RCC 7860 (cell line): Measurements from ENCODE around the gene EOMES.

Experiments used
- DNase-seq: peaks from one replicate; pipeline ENCODE4 v3.0.0-alpha.2; 2015; ENCODE audit warnings: low spot score
- FAIRE-seq: peaks from 2 replicates; lab custom pipeline; 2012; peaks lifted over from hg19 to GRCh38; lab: Jason Lieb, UNC

Gene EOMES

GRCh38 chr3:27720899-27721716 is 1.0 kb downstream of the EOMES start:
- DNase-seq (no peak), FAIRE-seq (no peak)

- DNase-seq (no peak), FAIRE-seq (no peak)
Measured at GRCh38 chr3:27719314-27720003, 2.7 kb downstream of the EOMES start.

- DNase-seq (no peak), FAIRE-seq (no peak)
Measured at GRCh38 chr3:27718459-27718858, 3.7 kb downstream of the EOMES start.

- FAIRE-seq, result no peak
- DNase-seq, result no peak
Measured at GRCh38 chr3:27717200-27717852, 4.8 kb downstream of the EOMES start.

GRCh38 chr3:27716309-27716708 is 5.8 kb downstream of the EOMES start:
- DNase-seq (no peak), FAIRE-seq (no peak)

- FAIRE-seq (no peak), DNase-seq (no peak)
Measured at GRCh38 chr3:27715863-27716262, 6.3 kb downstream of the EOMES start.

- DNase-seq, result no peak
- FAIRE-seq, result no peak
Measured at GRCh38 chr3:27715454-27715806, 6.7 kb downstream of the EOMES start.

- FAIRE-seq, result no peak
- DNase-seq, result no peak
Measured at GRCh38 chr3:27714692-27715453, 7.2 kb downstream of the EOMES start.

GRCh38 chr3:27714146-27714526 is 8.0 kb downstream of the EOMES start:
- FAIRE-seq, result no peak

GRCh38 chr3:27713435-27714145 is 8.5 kb downstream of the EOMES start:
- FAIRE-seq, result no peak

More at GRCh38 chr3:27714146-27714526, 8.0 kb downstream of the EOMES start:
- DNase-seq, result no peak

GRCh38 chr3:27713078-27713423 is 9.1 kb downstream of the EOMES start:
- FAIRE-seq, result no peak
- DNase-seq, result no peak

More at GRCh38 chr3:27713435-27714145, 8.5 kb downstream of the EOMES start:
- no peak for DNase-seq

GRCh38 chr3:27712136-27713077 is 9.7 kb downstream of the EOMES start:
- FAIRE-seq (no peak), DNase-seq (peak; percentile 32)

- FAIRE-seq (no peak), DNase-seq (no peak)
Measured at GRCh38 chr3:27708250-27708649, 13.9 kb downstream of the EOMES start.

- no peak for FAIRE-seq
- no peak for DNase-seq
Measured at GRCh38 chr3:27699067-27699466, 23.1 kb downstream of the EOMES start.

GRCh38 chr3:27696906-27697305 is 25.2 kb downstream of the EOMES start:
- DNase-seq (no peak), FAIRE-seq (no peak)

GRCh38 chr3:27695636-27696035 is 26.5 kb downstream of the EOMES start:
- DNase-seq (no peak), FAIRE-seq (no peak)

GRCh38 chr3:27688053-27688452 is 34.1 kb downstream of the EOMES start:
- DNase-seq (no peak), FAIRE-seq (no peak)

- DNase-seq (no peak), FAIRE-seq (no peak)
Measured at GRCh38 chr3:27686642-27687041, 35.5 kb downstream of the EOMES start.

- DNase-seq (no peak), FAIRE-seq (no peak)
Measured at GRCh38 chr3:27685474-27685873, 36.6 kb downstream of the EOMES start.
